PC-3 (cell line): ENCODE measurements around the gene NOL11.

Source experiments
- EZH2 ChIP-seq: fragments of 300-600 bp; sonication (generic); IDR thresholded peaks from one replicate; pipeline ENCODE4 v1.6.1; 2017; ENCODE audit warnings: antibody characterized with exemption, mild to moderate bottlenecking, low read length; ENCODE audit not compliant: unreplicated experiment
- EZH2phosphoT487 ChIP-seq: fragments of 300-600 bp; sonication (generic); IDR thresholded peaks from 2 replicates; pipeline ENCODE4 v1.6.1; 2018; ENCODE audit warnings: mild to moderate bottlenecking, antibody characterized with exemption, low read length, borderline replicate concordance
- TF ChIP-seq, protein P1 (sequence below): fragments of 300-600 bp; sonication (generic); conservative IDR thresholded peaks from 2 replicates; pipeline ENCODE4 v1.5.1; 2017; ENCODE audit warnings: antibody characterized with exemption, low read depth, mild to moderate bottlenecking, low read length

- TF ChIP-seq, protein P1, sequence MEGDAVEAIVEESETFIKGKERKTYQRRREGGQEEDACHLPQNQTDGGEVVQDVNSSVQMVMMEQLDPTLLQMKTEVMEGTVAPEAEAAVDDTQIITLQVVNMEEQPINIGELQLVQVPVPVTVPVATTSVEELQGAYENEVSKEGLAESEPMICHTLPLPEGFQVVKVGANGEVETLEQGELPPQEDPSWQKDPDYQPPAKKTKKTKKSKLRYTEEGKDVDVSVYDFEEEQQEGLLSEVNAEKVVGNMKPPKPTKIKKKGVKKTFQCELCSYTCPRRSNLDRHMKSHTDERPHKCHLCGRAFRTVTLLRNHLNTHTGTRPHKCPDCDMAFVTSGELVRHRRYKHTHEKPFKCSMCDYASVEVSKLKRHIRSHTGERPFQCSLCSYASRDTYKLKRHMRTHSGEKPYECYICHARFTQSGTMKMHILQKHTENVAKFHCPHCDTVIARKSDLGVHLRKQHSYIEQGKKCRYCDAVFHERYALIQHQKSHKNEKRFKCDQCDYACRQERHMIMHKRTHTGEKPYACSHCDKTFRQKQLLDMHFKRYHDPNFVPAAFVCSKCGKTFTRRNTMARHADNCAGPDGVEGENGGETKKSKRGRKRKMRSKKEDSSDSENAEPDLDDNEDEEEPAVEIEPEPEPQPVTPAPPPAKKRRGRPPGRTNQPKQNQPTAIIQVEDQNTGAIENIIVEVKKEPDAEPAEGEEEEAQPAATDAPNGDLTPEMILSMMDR: no peak
- TF ChIP-seq EZH2: no peak
- no peak for TF ChIP-seq EZH2phosphoT487
These were observed 7.6 kb downstream of the NOL11 start for GRCh38 chr17:67725373-67725791.
